ENCODE data around the gene DRC7. TPM values are rescaled to one million over a fixed set of nuclear protein-coding genes. Genes with fewer than 3 reads are reported as not detected.

Gene DRC7
- total and polyA plus RNA-seq, 10 of the 15 experiments (the other 5 are each of a cell fraction or from before 2014, with no cell fraction given), result 0.06 to 0.49 (median 0.14) TPM; not detected in 4

DNA sequence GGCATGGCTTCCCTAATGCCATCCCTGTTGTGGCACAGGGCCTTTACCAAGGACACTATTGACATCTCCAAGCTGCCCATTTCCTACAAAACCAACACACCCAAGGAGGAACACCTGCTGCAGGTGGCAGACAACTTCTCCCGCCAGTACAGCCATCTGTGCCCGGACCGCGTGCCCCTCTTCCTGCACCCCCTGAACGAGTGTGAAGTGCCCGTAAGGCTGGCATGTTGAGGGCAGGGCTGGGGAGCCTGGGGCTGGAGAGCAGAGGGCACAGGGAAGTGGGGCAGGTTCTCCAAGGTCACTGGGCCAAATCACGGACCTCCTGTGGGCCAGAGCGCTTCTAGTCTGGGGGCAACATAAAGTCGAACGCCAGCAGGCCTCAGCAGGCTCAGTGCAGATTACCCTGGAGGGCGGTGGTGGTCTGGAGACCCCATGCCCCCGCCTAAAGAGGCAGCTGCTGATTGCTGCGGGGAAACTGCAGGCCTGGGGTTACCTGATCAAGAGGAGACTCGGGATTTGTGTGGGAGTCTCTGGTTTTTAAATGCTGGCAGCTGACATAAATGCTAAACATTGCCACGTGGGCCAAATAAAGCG lies 4.3 kb downstream of the DRC7 start:
- no peaks in the 10 kb centered on the region for H3K4me1 ChIP-seq (ENCODE audit: control insufficient read depth, insufficient read depth, low read length)
- FAIRE-seq (no peak), DNase-seq (ENCODE audit: low read depth, low spot score) (no peak), ATAC-seq (no peak)
- intact Hi-C loops (cut with micrococcal nuclease; ENCODE audit: unreplicated experiment), result no loop called here
- H3K79me2 ChIP-seq (ENCODE audit: control insufficient read depth, insufficient read depth, low read length), result no peaks in the 10 kb centered on the region
- 20% methylated on average over 16 of the region's 16 CpGs for WGBS (ENCODE audit: insufficient coverage, insufficient replicate concordance, low lambda C conversion rate, missing lambda C conversion rate)
- no peak overlapping the region for H3K9ac ChIP-seq (ENCODE audit: control insufficient read depth, insufficient read depth, low read length)
- H3K9me3 ChIP-seq (replicated peaks; ENCODE audit: control insufficient read depth, insufficient read depth, low read length), result no peaks in the 10 kb centered on the region
- H3K4me2 ChIP-seq (ENCODE audit: control insufficient read depth, insufficient read depth), result no peak overlapping the region
- ChIA-PET CTCF (interaction anchor here (0.5 kb wide), 1 partner anchor 16 kb away, joined by 3 read pairs; no protein-coding TSS in a partner anchor), SMC1A (ENCODE audit: uncharacterized antibody, unreplicated experiment) (interaction anchor here (0.9 kb wide), 1 partner anchor 9 kb away, joined by 3 read pairs; no protein-coding TSS in a partner anchor), POLR2A (no interaction called here), RAD21 (ENCODE audit: unreplicated experiment) (no interaction called here)
- no peaks in the 10 kb centered on the region; a peak in 1 of 4 replicates for H3K27me3 ChIP-seq (replicated peaks in 1 of 2; ENCODE audit: control insufficient read depth in 2 of 2, insufficient read depth in 2 of 2, low read length in 1 of 2)
- H3K4me3 ChIP-seq, result no peak overlapping the region
- BruUV-seq (replicated peaks), result no TSS peak
- H3K36me3 ChIP-seq (ENCODE audit: control insufficient read depth in 2 of 2, insufficient read depth in 2 of 2, low read length in 1 of 2), result no peaks in the 10 kb centered on the region
- in situ Hi-C loops (cut with MboI), result no loop called here
- no peak for TF ChIP-seq TBL1XR1 (IDR thresholded peaks at IDR 0.05; ENCODE audit: low read depth, low read length)
- no peak overlapping the region for H3K27ac ChIP-seq (ENCODE audit: control insufficient read depth, insufficient read depth)
- no peak overlapping the region for H2AFZ ChIP-seq (ENCODE audit: control insufficient read depth, low read depth, low read length)
- no peaks in the 10 kb centered on the region for H4K20me1 ChIP-seq (ENCODE audit: control insufficient read depth, insufficient read depth)

DNA sequence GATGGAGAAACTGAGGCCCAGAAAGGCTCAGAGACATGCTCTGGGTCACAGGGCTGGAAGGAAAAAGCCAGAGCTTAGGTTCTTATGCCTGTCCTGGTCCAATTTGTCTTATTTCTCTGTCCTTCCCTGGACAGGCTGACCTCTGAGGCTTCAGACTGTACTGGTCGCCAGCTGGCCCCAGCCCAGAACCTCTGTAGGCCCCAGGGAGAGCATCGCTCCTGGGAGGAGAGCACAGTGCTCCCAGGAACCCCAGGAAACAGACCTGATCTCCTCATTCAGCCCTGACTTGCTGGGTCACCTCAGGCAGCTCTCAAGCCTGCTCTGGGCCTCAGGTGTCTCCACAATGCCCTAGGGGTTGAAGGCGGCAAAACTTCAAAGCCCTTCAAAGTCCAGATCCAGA lies 4.9 kb downstream of the DRC7 start:
- Histone ChIP-seq H2AFZ (ENCODE audit: control insufficient read depth, low read depth, low read length) (no peak overlapping the region), H3K9me3 (replicated peaks; ENCODE audit: control insufficient read depth, insufficient read depth, low read length) (no peaks in the 10 kb centered on the region), H3K9ac (ENCODE audit: control insufficient read depth, insufficient read depth, low read length) (no peak overlapping the region), H3K4me1 (ENCODE audit: control insufficient read depth, insufficient read depth, low read length) (no peaks in the 10 kb centered on the region), H3K4me3 (no peak overlapping the region), H3K27ac (ENCODE audit: control insufficient read depth, insufficient read depth) (no peak overlapping the region), H3K79me2 (ENCODE audit: control insufficient read depth, insufficient read depth, low read length) (no peaks in the 10 kb centered on the region), H3K27me3 (replicated peaks in 1 of 2; ENCODE audit: control insufficient read depth in 2 of 2, insufficient read depth in 2 of 2, low read length in 1 of 2) (no peaks in the 10 kb centered on the region; a peak in 1 of 4 replicates), H3K36me3 (ENCODE audit: control insufficient read depth in 2 of 2, insufficient read depth in 2 of 2, low read length in 1 of 2) (no peaks in the 10 kb centered on the region), H3K4me2 (ENCODE audit: control insufficient read depth, insufficient read depth) (no peak overlapping the region), H4K20me1 (ENCODE audit: control insufficient read depth, insufficient read depth) (no peaks in the 10 kb centered on the region)
- intact Hi-C loops (cut with micrococcal nuclease; ENCODE audit: unreplicated experiment) (no loop called here), in situ Hi-C loops (cut with MboI) (no loop called here)
- BruUV-seq (replicated peaks), result no TSS peak
- RAD21 ChIA-PET (ENCODE audit: unreplicated experiment), result no interaction called here
- POLR2A ChIA-PET, result no interaction called here
- SMC1A ChIA-PET (ENCODE audit: uncharacterized antibody, unreplicated experiment), result interaction anchor here (0.9 kb wide), 1 partner anchor 9 kb away, joined by 3 read pairs; no protein-coding TSS in a partner anchor
- DNase-seq (ENCODE audit: low read depth, low spot score) (no peak), ATAC-seq (no peak), FAIRE-seq (no peak)
- 53% methylated on average over 3 of the region's 3 CpGs for WGBS (ENCODE audit: insufficient coverage, insufficient replicate concordance, low lambda C conversion rate, missing lambda C conversion rate)
- CTCF ChIA-PET, result no interaction called here
- TF ChIP-seq, protein P1, sequence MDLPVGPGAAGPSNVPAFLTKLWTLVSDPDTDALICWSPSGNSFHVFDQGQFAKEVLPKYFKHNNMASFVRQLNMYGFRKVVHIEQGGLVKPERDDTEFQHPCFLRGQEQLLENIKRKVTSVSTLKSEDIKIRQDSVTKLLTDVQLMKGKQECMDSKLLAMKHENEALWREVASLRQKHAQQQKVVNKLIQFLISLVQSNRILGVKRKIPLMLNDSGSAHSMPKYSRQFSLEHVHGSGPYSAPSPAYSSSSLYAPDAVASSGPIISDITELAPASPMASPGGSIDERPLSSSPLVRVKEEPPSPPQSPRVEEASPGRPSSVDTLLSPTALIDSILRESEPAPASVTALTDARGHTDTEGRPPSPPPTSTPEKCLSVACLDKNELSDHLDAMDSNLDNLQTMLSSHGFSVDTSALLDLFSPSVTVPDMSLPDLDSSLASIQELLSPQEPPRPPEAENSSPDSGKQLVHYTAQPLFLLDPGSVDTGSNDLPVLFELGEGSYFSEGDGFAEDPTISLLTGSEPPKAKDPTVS (IDR thresholded peaks at IDR 0.05; ENCODE audit: low read depth, low read length), result no peak
- no peak for TF ChIP-seq POU2F2 (IDR thresholded peaks at IDR 0.05; ENCODE audit: borderline replicate concordance, low read depth, low read length)
- no peak for TF ChIP-seq STAT3 (IDR thresholded peaks at IDR 0.05; ENCODE audit: low read depth, low read length)
- TF ChIP-seq JUNB (IDR thresholded peaks at IDR 0.05), result no peak
- TF ChIP-seq, protein P2, sequence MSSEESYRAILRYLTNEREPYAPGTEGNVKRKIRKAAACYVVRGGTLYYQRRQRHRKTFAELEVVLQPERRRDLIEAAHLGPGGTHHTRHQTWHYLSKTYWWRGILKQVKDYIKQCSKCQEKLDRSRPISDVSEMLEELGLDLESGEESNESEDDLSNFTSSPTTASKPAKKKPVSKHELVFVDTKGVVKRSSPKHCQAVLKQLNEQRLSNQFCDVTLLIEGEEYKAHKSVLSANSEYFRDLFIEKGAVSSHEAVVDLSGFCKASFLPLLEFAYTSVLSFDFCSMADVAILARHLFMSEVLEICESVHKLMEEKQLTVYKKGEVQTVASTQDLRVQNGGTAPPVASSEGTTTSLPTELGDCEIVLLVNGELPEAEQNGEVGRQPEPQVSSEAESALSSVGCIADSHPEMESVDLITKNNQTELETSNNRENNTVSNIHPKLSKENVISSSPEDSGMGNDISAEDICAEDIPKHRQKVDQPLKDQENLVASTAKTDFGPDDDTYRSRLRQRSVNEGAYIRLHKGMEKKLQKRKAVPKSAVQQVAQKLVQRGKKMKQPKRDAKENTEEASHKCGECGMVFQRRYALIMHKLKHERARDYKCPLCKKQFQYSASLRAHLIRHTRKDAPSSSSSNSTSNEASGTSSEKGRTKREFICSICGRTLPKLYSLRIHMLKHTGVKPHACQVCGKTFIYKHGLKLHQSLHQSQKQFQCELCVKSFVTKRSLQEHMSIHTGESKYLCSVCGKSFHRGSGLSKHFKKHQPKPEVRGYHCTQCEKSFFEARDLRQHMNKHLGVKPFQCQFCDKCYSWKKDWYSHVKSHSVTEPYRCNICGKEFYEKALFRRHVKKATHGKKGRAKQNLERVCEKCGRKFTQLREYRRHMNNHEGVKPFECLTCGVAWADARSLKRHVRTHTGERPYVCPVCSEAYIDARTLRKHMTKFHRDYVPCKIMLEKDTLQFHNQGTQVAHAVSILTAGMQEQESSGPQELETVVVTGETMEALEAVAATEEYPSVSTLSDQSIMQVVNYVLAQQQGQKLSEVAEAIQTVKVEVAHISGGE (CRISPR knock-in tag; IDR thresholded peaks at IDR 0.05), result no peak
- no peak for TF ChIP-seq SMAD5 (IDR thresholded peaks at IDR 0.05; ENCODE audit: low read depth)
- TF ChIP-seq RFX5 (IDR thresholded peaks at IDR 0.05; ENCODE audit: low read depth, low read length), result no peak
- no peak for TF ChIP-seq SP1 (IDR thresholded peaks at IDR 0.05; ENCODE audit: low read depth, low read length)
- TF ChIP-seq KLF5 (IDR thresholded peaks at IDR 0.05; ENCODE audit: partially characterized antibody), result no peak
- TF ChIP-seq, protein P3, sequence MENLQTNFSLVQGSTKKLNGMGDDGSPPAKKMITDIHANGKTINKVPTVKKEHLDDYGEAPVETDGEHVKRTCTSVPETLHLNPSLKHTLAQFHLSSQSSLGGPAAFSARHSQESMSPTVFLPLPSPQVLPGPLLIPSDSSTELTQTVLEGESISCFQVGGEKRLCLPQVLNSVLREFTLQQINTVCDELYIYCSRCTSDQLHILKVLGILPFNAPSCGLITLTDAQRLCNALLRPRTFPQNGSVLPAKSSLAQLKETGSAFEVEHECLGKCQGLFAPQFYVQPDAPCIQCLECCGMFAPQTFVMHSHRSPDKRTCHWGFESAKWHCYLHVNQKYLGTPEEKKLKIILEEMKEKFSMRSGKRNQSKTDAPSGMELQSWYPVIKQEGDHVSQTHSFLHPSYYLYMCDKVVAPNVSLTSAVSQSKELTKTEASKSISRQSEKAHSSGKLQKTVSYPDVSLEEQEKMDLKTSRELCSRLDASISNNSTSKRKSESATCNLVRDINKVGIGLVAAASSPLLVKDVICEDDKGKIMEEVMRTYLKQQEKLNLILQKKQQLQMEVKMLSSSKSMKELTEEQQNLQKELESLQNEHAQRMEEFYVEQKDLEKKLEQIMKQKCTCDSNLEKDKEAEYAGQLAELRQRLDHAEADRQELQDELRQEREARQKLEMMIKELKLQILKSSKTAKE (IDR thresholded peaks at IDR 0.05; ENCODE audit: low read depth, poor library complexity, severe bottlenecking), result no peak
